ENCODE measurements around the gene SCO2. TPM values are rescaled to one million over a fixed set of nuclear protein-coding genes. Genes with fewer than 3 reads are reported as not detected.
A peak's percentile ranks its signal among the peaks of the same experiment; 100 is the strongest.

Gene SCO2
- total and polyA plus RNA-seq, 2 experiments from 2014 or later = 10.5 TPM; not detected in 1

- H3K27ac ChIP-seq = peak overlapping the region; percentile 87
- no peaks in the 10 kb centered on the region for H3K9me3 ChIP-seq (ENCODE audit: low read depth)
- TF ChIP-seq, protein P1, sequence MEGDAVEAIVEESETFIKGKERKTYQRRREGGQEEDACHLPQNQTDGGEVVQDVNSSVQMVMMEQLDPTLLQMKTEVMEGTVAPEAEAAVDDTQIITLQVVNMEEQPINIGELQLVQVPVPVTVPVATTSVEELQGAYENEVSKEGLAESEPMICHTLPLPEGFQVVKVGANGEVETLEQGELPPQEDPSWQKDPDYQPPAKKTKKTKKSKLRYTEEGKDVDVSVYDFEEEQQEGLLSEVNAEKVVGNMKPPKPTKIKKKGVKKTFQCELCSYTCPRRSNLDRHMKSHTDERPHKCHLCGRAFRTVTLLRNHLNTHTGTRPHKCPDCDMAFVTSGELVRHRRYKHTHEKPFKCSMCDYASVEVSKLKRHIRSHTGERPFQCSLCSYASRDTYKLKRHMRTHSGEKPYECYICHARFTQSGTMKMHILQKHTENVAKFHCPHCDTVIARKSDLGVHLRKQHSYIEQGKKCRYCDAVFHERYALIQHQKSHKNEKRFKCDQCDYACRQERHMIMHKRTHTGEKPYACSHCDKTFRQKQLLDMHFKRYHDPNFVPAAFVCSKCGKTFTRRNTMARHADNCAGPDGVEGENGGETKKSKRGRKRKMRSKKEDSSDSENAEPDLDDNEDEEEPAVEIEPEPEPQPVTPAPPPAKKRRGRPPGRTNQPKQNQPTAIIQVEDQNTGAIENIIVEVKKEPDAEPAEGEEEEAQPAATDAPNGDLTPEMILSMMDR (IDR thresholded peaks at IDR 0.05; ENCODE audit: low read depth, low read length) = no peak
- H3K4me3 ChIP-seq = no peak overlapping the region
- no peak for DNase-seq (ENCODE audit: low read depth in 1 of 2, low spot score in 1 of 2)
- H3K36me3 ChIP-seq = no peaks in the 10 kb centered on the region
- H3K4me1 ChIP-seq (ENCODE audit: low read depth) = peaks cover 16% of the 10 kb centered on the region
- peaks cover 27% of the 10 kb centered on the region for H3K27me3 ChIP-seq
Observed at GRCh38 chr22:50532824-50533796, 7.7 kb upstream of the SCO2 start.

GRCh38 chr22:50531962-50532674 is 6.7 kb upstream of the SCO2 start:
- Histone ChIP-seq H3K9me3 (ENCODE audit: low read depth) (no peaks in the 10 kb centered on the region), H3K4me1 (ENCODE audit: low read depth) (peaks cover 16% of the 10 kb centered on the region), H3K27ac (no peak overlapping the region), H3K36me3 (no peaks in the 10 kb centered on the region), H3K4me3 (peak overlapping the region; percentile 42), H3K27me3 (peaks cover 27% of the 10 kb centered on the region)
- peak; percentile 64 to 84 for DNase-seq (ENCODE audit: low read depth in 1 of 2, low spot score in 1 of 2)
- TF ChIP-seq, protein P1 (IDR thresholded peaks at IDR 0.05; ENCODE audit: low read depth, low read length) = no peak

DNA sequence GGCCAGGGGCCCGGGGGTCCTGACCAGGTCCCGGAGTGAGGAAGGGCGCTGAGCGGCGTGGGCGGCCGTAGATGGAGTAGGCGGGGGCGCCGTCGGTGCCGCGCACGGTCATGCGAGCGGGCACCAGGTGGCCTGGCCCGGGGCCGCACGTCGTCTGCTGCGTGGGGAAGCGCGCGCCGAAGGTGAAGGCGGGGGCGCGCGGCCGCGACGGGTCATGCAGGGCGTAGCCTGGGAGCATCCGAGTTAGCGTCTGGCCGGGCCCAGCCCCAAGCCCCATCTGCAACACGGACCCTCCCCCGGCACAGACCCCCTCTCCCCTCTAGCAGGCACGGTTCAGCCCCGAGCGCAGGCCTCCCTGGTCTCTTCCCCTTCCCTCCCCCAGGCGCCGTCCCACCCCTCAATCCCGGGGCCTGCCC is 6.2 kb upstream of the SCO2 start:
- TF ChIP-seq, protein P1 (IDR thresholded peaks at IDR 0.05; ENCODE audit: low read depth, low read length) = no peak
- Histone ChIP-seq H3K36me3 (no peaks in the 10 kb centered on the region), H3K27me3 (peaks cover 27% of the 10 kb centered on the region), H3K9me3 (ENCODE audit: low read depth) (no peaks in the 10 kb centered on the region), H3K27ac (no peak overlapping the region), H3K4me1 (ENCODE audit: low read depth) (peaks cover 18% of the 10 kb centered on the region), H3K4me3 (peak overlapping the region; percentile 42)
- peak in 1 of 2 donors; percentile 65 for DNase-seq (ENCODE audit: low read depth in 1 of 2, low spot score in 1 of 2)

DNA sequence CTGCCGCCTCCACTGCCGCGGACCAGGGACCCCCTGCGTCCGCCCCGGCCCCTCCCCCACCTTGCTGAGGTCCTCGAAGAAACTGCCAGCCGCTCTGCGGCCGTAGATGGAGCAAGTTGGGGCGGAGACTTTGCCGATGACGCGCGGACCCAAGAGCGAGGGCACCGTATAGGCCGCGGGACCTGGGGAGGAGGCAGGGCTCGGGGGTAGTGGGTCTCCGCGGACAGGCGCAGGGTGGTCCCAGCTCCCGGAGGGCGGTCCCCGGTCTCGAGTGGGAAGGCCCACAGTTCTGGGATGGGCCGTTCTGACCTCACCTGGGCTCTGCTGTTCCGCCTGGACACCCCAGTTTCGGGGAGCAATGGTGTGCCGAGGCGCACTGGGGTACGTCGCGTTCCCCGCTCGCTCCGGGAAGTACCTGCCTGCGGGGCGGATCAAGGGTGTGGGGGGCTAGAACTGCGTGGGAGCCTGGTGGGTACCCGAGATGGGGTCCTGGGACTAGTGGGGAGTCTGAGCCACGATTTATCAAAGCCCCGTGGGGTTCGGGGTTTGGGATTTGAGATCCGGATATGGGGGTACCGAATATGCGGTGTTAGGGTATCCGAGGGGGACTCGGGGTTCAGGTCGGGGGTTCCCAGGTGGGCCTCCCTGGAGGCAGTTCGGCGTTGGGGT is 5.6 kb upstream of the SCO2 start:
- TF ChIP-seq, protein P1 (IDR thresholded peaks at IDR 0.05; ENCODE audit: low read depth, low read length) = no peak
- Histone ChIP-seq H3K4me1 (ENCODE audit: low read depth) (peaks cover 20% of the 10 kb centered on the region), H3K36me3 (no peaks in the 10 kb centered on the region), H3K4me3 (peak overlapping the region; percentile 42), H3K9me3 (ENCODE audit: low read depth) (no peaks in the 10 kb centered on the region), H3K27ac (no peak overlapping the region), H3K27me3 (peaks cover 27% of the 10 kb centered on the region)
- peak; percentile 74 to 95 for DNase-seq (ENCODE audit: low read depth in 1 of 2, low spot score in 1 of 2)

GRCh38 chr22:50530580-50530876 is 5.1 kb upstream of the SCO2 start:
- DNase-seq (ENCODE audit: low read depth in 1 of 2, low spot score in 1 of 2) = no peak
- Histone ChIP-seq H3K4me3 (peak overlapping the region; percentile 42), H3K27me3 (peaks cover 27% of the 10 kb centered on the region), H3K36me3 (no peaks in the 10 kb centered on the region), H3K4me1 (ENCODE audit: low read depth) (peaks cover 20% of the 10 kb centered on the region), H3K9me3 (ENCODE audit: low read depth) (no peaks in the 10 kb centered on the region), H3K27ac (no peak overlapping the region)
- TF ChIP-seq, protein P1 (IDR thresholded peaks at IDR 0.05; ENCODE audit: low read depth, low read length) = no peak
